Upper lobe of right lung (tissue), 1 donor: ENCODE results near the gene SLC16A8. TPM values are rescaled to one million over a fixed set of nuclear protein-coding genes. Genes with fewer than 3 reads are reported as not detected.
A peak's percentile ranks its signal among the peaks of the same experiment; 100 is the strongest.

Experiments used
- ATAC-seq: fragments of 200-7000 bp; cut with Tn5 transposase; one replicate; pipeline ENCODE4 v1.9.1; 2020; ENCODE audit warnings: mild to moderate bottlenecking, moderate library complexity
- DNase-seq: peaks from one replicate; pipeline ENCODE4 v3.0.0-alpha.2; 2020
- H3K27ac ChIP-seq: fragments of 200-600 bp; one replicate; pipeline ENCODE4 v1.8.0; 2022
- H3K27me3 ChIP-seq: fragments of 200-600 bp; one replicate; pipeline ENCODE4 v1.8.0; 2022; ENCODE audit warnings: mild to moderate bottlenecking
- H3K36me3 ChIP-seq: fragments of 200-600 bp; one replicate; pipeline ENCODE4 v1.8.0; 2022
- H3K4me1 ChIP-seq: fragments of 200-600 bp; one replicate; pipeline ENCODE4 v1.8.0; 2022
- H3K4me3 ChIP-seq: fragments of 200-600 bp; one replicate; pipeline ENCODE4 v1.8.0; 2022; ENCODE audit warnings: mild to moderate bottlenecking
- H3K9me3 ChIP-seq: fragments of 200-600 bp; one replicate; pipeline ENCODE4 v1.8.0; 2022
- CTCF ChIP-seq: fragments of 200-600 bp; IDR thresholded peaks from one replicate; pipeline ENCODE4 v1.8.0; 2022; ENCODE audit warnings: antibody characterized with exemption
- intact Hi-C: fragments of 100-400 bp; cut with DNase I; formaldehyde crosslinking; loops from one replicate; pipeline ENCODE4 v1.11.0; 2022
- total RNA-seq: library from RNA; stranded (reverse); fragmentation: NEBNext Ultra II Directional; extraction: Animal tissue kit (Norgen Biotek cat#: 25700); gene quantifications from one replicate; pipeline ENCODE4 v1.2.1, GENCODE V29; 2021
- donor health status: DM: no; HTN: yes; CAD: no; lungs with severe emphysema.

Gene SLC16A8
- total RNA-seq, 1 donor from 2014 or later = not detected

DNA sequence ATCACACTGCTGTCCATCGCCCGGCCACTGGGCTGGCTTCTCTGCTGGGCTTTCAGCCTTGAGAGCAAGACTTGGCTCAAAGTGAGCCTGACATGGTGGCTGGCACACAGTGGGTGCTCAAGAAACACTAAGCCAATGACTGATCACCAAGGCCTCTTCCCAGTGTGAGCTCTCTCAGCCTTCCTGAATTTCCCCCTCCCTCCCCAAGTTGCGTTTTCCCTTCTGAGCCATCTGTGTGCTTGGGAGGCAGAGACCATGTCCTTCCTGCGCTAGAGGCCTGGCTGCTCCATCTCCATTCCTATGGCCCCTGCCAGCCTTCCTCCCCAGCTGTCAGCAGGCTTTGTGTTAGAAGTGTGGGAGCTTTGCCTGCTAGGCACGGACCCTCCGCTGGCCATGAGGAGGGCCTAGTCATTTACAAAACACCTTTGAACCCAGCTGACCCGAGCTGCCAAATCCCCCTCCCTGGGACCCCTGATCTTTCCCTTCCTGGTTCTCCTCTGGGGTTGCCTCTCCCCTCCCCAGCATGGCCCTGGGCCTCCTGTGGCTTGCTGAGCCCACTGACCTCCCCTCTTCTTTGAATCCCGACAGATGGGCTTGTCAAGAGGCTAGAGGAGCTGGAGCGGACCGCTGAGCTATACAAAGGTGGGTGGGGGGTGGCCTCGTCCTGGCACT lies 13.6 kb downstream of the SLC16A8 start:
- ATAC-seq = no peak
- no peaks in the 10 kb centered on the region for H3K4me1 ChIP-seq
- no peak overlapping the region for H3K27ac ChIP-seq
- no peaks in the 10 kb centered on the region for H3K9me3 ChIP-seq
- intact Hi-C loops = no loop called here
- DNase-seq = no peak
- peaks cover 78% of the 10 kb centered on the region for H3K36me3 ChIP-seq
- H3K4me3 ChIP-seq = no peak overlapping the region
- no peaks in the 10 kb centered on the region for H3K27me3 ChIP-seq
- no peak for TF ChIP-seq CTCF

DNA sequence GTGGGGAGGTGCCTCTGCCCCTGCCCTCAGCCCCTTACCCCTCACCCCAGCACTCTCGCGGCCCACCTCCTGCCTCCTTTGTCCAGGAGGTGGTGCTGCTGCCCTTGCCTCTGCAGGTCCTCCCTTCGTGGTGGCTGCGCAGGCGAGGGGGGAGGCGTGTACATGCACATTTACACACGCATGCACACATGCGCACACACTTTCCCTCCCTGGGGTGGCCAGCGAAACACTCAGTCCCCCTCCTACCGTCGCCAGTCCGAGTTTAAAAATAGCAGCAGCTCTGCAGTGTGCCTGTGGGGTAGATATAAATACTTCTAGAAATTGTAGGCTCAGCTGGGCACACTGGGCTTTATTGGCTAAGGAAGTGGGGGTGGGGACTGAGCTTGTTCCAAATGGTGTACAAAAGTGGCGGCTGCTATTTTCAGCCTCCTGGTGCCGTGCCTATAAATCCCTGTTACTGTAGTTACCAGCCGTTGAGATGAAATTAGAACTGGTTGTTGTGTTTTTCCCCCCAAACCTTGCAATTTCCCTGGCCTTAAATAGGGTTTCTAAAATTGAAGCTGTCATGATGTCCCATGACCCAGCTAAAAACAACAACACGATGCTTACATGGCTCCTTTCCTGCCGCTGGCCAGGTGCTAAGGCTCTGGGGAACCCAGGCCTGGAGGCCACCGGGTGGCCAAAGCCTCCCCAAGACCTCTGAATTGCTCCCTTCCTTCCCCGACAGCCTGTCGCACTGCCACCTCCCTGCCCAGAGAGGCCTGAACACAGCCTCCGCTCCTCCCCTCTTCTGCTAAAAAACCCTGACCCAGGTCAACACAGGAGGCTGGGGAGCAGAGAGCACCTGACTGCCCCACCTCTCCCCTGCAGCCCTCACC lies 14.4 kb downstream of the SLC16A8 start:
- ATAC-seq = no peak
- intact Hi-C loops = no loop called here
- Histone ChIP-seq H3K27ac (no peak overlapping the region), H3K9me3 (no peaks in the 10 kb centered on the region), H3K27me3 (no peaks in the 10 kb centered on the region), H3K4me3 (no peak overlapping the region), H3K36me3 (peaks cover 81% of the 10 kb centered on the region), H3K4me1 (no peaks in the 10 kb centered on the region)
- no peak for DNase-seq
- TF ChIP-seq CTCF = peak; percentile 38

DNA sequence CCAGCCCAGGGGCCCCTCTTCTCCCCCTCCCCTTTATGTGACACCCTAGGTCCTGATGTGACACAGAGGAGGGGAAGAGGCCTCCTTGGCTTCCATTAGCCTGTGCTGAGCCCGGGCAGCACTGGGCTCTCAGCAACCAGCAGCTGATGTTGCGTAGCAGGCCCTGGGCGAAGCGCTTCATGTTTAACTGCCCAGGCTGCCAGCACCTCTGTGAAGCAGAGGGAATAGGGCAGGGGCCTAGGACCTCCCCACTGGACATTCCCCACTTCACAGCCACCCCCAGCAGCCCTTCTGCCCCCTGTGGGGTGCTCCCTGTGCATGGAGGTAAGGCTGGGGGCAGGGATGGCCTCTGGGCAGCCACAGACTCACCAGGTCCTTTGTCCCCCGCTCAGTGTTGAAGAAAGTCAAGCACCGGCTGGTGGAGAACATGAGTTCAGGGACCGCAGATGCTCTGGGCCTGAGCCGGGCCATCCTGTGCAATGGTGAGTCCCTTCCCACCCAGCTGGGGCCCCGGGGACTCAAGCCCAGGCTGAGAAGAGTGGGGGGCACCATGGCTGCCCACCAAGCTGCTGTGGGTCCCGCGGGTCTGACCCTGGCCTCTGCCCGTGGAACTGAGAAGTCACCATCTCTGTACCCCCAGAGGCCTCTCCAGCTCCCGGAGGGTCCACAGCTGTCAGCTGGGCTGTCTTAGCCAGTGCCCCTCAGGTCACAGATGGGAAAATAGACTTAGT lies 15.2 kb downstream of the SLC16A8 start:
- no peak for ATAC-seq
- no peak for DNase-seq
- intact Hi-C loops = no loop called here
- no peaks in the 10 kb centered on the region for H3K9me3 ChIP-seq
- no peaks in the 10 kb centered on the region for H3K4me1 ChIP-seq
- no peak for TF ChIP-seq CTCF
- no peak overlapping the region for H3K4me3 ChIP-seq
- H3K27ac ChIP-seq = no peak overlapping the region
- no peaks in the 10 kb centered on the region for H3K27me3 ChIP-seq
- peaks cover 81% of the 10 kb centered on the region for H3K36me3 ChIP-seq

GRCh38 chr22:38067761-38068360 lies 16.1 kb downstream of the SLC16A8 start:
- Histone ChIP-seq H3K4me1 (no peaks in the 10 kb centered on the region), H3K36me3 (peaks cover 81% of the 10 kb centered on the region), H3K27ac (no peak overlapping the region), H3K4me3 (no peak overlapping the region), H3K27me3 (no peaks in the 10 kb centered on the region), H3K9me3 (no peaks in the 10 kb centered on the region)
- DNase-seq = no peak
- intact Hi-C loops = no loop called here
- no peak for TF ChIP-seq CTCF
- no peak for ATAC-seq

DNA sequence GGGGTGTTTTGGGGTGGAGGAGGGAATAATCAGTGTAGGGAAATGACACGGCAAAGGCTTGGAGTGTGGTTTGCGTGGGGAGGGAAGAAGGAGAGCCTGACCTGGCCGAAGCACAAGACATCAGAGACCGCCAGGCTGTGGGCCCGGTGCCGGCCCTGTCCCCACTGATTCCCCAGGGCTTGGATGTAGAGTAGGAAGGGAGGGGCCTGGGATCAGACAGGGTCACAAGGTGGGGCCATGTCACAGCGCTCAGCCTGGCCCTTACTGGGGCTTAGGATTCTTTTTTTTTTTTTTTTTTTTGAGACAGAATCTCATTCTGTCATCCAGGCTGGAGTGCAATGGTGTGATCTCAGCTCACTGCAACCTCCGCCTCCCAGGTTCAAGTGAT lies 17.0 kb downstream of the SLC16A8 start:
- Histone ChIP-seq H3K9me3 (no peaks in the 10 kb centered on the region), H3K27me3 (no peaks in the 10 kb centered on the region), H3K36me3 (peaks cover 82% of the 10 kb centered on the region), H3K4me3 (no peak overlapping the region), H3K4me1 (no peaks in the 10 kb centered on the region), H3K27ac (no peak overlapping the region)
- DNase-seq (no peak), ATAC-seq (no peak)
- intact Hi-C loops = no loop called here
- no peak for TF ChIP-seq CTCF
